HG03196 (cell line): ENCODE results near the gene TLN1.

Source experiments
- ATAC-seq: cut with Tn5 transposase; IDR thresholded peaks from one replicate; pipeline ENCODE4 v1.9.1; 2021; ENCODE audit not compliant: unreplicated experiment

TLN1 gene

DNA sequence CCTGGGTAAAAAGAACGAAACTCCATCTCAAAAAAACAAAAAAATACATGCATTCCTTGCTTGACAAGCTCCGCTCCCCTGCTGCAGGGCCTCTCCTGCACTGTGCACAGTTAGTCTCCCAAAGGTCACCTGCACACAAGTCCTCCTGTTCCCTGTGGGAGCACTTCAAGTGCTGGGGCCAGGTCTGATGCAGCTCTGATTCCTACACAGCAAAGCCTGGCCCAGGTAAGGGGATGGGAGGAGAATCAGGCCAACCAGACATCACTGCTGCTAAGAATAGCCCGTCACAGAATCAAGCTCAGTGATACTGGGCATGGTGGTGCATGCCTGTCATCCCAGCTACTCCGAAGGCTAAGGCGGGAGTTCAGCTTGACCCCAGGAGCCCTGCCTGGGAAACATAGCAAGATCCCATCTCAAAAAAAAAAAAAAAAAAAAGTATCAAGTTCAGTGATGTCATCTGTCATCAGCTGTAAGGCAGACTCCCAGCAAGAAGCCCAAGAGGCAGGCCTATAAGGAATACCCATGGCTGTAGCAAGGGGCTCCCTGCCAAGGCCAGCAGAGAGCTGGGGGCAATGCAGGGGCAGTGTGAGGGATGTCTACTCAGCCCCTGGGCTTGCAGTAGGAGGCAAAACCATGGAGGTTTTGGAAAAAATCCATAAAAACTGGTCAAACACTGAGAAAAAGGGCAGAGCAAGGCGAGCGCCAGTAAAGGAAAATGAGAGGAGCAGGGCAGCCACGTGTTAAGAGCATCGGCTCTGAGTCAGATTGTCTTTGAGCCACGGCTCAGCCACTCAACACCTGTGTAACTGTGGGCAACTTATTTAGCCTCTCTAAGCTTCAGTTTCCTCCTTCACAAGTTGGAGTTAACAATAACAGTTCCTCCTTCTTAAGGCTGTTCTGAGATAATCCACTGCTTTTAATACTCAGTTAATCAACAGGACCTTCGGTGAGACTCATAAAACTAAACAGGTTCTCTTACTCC is 45.5 kb downstream of the TLN1 start:
- no peak for ATAC-seq

DNA sequence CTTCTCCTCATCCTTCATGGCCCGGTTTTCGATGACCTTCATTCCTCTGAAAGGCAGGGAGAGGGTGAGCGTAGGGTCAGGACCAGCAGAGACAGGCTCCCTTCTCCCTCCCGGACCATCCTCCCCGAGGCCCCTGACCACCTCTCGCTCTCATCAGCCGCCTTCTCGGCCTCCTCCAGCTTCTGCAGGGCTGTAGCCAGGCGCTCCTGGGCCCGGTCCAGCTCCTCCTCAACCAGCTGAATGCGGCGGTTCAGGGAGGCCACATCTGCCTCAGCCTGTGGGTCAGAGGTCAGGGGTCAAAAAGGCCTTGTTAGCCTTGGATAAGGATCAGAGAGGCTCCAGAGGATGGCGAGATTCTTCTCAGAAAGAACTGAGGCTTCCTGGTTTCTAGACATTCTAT is 46.5 kb downstream of the TLN1 start:
- ATAC-seq, result no peak

DNA sequence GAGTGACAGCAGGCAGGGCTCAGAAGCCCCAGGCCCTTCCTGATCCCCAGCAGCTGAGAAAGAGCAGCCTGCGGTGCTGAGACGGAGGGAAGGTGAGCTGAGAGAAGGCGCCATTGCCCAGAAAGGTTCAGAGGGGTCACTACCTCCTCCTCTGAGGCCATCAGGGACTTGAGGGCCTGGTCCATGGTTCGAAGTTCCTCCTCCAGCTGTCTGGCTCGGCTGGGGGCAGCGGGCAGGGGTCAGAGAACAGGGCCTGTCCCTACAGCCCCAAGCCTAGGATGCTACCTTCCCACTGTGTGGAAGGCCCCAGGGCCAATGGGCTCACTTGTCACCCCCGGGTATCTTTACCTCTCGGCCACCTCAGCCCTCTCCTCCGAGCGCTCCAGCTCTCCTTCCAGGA is 47.1 kb downstream of the TLN1 start:
- ATAC-seq, result no peak

DNA sequence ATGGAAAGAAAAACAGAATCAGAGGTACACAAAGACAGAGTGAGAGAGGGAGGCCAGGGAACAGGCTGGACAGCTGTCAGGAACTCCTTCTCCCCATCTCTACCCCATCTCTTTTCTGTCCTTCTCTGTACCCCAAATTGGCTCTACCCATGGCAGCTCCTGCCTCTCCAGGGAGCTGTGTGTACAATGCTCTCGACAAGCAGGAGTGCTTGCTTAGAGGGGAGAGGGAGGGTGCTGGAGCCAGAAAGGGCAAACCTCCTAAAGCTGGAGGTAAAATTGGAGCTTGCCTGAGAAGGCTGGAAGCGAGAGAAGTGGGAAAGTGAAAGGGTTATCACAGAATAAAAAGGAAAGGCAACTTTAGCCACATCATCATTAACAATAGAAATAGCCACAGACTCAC is 48.7 kb downstream of the TLN1 start:
- no peak for ATAC-seq

DNA sequence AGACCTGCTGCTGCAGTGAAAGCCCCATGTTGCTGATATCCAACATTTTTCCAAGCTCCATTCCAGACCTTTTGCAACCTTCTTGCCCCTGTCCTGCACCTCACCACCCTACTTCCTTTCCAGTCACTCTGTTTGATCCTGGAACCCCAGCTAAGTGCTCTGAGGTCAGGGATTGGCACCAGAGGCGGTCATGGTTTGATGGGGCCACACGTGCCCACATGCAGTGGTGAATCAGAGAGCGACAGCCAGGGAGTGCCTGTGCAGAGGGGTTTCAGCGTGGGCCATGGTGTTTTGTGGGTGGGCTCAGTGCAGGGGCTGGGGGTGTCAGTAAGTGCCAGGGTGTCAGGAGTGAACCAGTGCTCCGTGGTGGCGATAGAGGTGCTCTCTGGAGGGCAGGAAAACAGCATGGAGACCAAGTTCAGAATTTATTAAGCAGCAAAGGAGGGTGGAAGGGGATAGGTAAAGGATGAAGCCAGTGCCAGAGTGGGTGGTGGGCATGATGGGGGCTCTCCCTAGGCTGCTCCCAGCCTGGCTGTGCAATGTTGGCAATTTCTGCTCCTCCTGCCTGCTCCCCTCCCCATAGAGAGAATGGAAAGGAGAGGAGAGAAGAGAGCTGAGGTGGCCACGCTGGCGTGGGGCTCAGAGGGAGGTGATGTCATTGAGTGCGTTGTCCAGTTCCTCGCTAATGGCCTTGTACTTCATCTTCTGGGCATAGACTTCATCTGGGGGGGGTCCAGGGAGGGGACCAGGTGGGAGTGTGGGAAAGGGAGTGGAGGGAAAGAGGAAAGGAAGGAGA is 49.3 kb downstream of the TLN1 start:
- no peak for ATAC-seq

DNA sequence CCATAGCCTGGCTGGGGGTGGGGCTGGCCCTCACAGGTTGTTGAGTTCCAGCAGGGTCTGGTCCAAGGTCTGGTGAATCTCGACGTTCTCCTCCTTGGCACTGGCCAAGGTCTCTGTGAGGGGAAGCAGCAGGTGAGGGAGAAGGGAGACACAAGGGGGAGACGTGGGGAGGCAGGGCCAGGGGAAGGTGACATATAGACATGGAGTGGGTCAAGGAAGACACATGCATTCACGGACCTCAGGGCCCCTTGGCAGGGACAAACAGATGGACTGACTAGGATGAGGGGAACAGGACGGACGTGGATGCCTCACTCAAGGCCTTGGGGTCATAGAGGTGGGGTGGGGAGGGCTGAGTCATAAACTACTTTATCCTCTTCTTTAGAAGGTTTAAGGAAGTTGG is 49.9 kb downstream of the TLN1 start:
- no peak for ATAC-seq

DNA sequence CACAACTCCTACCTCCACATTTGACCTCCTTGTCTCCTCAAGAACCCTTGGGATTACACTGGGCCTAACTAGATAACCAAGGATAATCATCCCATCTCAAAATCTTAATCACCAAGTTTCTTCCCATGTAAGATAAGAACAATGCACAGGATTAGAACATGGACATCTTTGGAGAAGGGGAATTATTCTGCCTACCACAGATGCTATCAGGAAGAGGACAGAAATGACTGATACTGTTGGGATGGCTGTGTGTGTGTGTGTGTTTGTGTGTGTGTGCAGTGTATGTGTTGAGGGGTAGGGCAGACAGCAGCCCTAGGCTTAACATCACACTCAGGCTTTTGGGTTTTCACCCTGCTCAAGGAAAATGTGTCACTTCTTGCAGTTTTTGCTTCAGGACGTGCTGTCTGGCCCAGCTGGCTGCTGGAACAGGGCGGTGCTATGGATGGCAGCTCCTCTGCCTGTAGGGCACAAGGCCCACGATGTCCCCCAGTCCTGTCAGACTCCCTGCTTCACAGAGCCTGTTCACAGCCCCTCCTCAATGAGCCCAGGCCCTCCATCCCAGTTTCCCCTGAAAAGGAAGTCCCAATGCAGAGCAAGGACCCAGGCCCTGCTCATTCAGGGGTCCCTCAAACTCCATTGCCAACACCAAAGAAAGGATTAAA is 50.5 kb downstream of the TLN1 start:
- ATAC-seq, result no peak

DNA sequence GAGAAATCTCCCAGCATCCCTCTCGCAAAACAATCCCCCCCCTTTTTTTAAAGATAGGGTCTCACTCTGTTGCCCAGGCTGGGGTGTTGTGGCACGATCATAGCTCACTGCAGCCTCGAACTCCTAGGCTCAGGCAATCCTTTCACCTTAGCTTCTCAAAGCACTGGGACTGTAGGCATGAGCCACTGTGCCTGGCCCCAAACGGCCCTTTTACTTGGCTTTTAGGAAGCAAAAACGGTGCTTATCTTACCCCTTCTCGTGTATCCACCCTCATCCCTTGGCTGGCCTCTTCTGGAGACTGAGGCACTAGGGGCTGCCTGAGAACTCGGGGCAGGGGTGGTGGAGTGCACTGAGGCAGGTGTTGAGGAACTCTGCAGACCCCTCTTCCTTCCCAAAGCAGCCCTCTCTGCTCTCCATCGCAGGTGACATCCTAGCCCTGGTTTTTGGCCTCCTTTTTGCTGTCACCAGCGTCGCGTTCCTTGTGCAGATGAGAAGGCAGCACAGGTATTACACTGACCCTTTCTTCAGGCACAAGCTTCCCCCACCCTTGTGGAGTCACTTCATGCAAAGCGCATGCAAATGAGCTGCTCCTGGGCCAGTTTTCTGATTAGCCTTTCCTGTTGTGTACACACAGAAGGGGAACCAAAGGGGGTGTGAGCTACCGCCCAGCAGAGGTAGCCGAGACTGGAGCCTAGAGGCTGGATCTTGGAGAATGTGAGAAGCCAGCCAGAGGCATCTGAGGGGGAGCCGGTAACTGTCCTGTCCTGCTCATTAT is 51.5 kb downstream of the TLN1 start:
- ATAC-seq, result no peak

DNA sequence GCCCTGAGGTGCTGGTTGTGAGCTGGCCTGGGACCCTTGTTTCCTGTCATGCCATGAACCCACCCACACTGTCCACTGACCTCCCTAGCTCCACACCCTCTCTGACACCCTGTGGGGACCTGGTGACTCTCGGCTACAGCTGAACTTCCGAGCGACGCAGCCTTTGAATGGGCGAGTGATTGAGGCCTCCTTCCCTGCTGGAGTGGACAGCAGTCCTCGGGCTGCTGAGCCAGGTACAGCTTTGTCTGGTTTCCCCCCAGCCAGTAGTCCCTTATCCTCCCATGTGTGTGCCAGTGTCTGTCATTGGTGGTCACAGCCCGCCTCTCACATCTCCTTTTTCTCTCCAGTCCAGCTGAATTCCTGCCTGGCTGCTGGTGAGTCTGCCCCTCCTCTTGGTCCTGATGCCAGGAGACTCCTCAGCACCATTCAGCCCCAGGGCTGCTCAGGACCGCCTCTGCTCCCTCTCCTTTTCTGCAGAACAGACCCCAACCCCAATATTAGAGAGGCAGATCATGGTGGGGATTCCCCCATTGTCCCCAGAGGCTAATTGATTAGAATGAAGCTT is 52.1 kb downstream of the TLN1 start:
- no peak for ATAC-seq

DNA sequence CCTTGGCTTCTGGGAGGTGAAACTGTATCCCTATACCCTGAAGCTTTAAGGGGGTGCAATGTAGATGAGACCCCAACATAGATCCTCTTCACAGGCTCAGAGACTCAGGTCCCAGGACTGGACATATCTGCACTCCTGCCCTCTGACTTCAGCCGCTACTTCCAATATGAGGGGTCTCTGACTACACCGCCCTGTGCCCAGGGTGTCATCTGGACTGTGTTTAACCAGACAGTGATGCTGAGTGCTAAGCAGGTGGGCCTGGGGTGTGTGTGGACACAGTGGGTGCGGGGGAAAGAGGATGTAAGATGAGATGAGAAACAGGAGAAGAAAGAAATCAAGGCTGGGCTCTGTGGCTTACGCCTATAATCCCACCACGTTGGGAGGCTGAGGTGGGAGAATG is 52.9 kb downstream of the TLN1 start:
- ATAC-seq, result no peak

DNA sequence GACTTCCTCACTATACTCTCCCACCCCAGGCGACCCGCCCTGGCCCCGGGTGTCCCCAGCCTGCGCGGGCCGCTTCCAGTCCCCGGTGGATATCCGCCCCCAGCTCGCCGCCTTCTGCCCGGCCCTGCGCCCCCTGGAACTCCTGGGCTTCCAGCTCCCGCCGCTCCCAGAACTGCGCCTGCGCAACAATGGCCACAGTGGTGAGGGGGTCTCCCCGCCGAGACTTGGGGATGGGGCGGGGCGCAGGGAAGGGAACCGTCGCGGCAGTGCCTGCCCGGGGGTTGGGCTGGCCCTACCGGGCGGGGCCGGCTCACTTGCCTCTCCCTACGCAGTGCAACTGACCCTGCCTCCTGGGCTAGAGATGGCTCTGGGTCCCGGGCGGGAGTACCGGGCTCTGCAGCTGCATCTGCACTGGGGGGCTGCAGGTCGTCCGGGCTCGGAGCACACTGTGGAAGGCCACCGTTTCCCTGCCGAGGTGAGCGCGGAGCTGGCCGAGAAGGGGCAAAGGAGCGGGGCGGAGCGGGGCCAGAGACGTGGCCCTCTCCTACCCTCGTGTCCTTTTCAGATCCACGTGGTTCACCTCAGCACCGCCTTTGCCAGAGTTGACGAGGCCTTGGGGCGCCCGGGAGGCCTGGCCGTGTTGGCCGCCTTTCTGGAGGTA is 56.1 kb downstream of the TLN1 start:
- ATAC-seq, result no peak

DNA sequence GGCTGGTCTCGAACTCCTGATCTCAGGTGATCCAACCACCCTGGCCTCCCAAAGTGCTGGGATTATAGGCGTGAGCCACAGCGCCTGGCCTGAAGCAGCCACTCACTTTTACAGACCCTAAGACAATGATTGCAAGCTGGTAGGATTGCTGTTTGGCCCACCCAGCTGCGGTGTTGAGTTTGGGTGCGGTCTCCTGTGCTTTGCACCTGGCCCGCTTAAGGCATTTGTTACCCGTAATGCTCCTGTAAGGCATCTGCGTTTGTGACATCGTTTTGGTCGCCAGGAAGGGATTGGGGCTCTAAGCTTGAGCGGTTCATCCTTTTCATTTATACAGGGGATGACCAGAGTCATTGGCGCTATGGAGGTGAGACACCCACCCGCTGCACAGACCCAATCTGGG is 56.8 kb downstream of the TLN1 start:
- ATAC-seq, result no peak

DNA sequence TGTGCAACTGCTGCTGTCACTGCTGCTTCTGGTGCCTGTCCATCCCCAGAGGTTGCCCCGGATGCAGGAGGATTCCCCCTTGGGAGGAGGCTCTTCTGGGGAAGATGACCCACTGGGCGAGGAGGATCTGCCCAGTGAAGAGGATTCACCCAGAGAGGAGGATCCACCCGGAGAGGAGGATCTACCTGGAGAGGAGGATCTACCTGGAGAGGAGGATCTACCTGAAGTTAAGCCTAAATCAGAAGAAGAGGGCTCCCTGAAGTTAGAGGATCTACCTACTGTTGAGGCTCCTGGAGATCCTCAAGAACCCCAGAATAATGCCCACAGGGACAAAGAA is 58.0 kb downstream of the TLN1 start:
- no peak for ATAC-seq

DNA sequence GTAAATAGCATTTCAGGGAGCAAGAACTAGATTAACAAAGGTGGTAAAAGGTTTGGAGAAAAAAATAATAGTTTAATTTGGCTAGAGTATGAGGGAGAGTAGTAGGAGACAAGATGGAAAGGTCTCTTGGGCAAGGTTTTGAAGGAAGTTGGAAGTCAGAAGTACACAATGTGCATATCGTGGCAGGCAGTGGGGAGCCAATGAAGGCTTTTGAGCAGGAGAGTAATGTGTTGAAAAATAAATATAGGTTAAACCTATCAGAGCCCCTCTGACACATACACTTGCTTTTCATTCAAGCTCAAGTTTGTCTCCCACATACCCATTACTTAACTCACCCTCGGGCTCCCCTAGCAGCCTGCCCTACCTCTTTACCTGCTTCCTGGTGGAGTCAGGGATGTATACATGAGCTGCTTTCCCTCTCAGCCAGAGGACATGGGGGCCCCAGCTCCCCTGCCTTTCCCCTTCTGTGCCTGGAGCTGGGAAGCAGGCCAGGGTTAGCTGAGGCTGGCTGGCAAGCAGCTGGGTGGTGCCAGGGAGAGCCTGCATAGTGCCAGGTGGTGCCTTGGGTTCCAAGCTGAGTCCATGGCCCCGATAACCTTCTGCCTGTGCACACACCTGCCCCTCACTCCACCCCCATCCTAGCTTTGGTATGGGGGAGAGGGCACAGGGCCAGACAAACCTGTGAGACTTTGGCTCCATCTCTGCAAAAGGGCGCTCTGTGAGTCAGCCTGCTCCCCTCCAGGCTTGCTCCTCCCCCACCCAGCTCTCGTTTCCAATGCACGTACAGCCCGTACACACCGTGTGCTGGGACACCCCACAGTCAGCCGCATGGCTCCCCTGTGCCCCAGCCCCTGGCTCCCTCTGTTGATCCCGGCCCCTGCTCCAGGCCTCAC is 58.6 kb downstream of the TLN1 start, which contains the start of gene CA9:
TSS of gene CA9 (plus strand) at position 797 of the 893 bp plus-strand sequence. CDS start at position 829, 32 bp downstream.
- no peak for ATAC-seq

DNA sequence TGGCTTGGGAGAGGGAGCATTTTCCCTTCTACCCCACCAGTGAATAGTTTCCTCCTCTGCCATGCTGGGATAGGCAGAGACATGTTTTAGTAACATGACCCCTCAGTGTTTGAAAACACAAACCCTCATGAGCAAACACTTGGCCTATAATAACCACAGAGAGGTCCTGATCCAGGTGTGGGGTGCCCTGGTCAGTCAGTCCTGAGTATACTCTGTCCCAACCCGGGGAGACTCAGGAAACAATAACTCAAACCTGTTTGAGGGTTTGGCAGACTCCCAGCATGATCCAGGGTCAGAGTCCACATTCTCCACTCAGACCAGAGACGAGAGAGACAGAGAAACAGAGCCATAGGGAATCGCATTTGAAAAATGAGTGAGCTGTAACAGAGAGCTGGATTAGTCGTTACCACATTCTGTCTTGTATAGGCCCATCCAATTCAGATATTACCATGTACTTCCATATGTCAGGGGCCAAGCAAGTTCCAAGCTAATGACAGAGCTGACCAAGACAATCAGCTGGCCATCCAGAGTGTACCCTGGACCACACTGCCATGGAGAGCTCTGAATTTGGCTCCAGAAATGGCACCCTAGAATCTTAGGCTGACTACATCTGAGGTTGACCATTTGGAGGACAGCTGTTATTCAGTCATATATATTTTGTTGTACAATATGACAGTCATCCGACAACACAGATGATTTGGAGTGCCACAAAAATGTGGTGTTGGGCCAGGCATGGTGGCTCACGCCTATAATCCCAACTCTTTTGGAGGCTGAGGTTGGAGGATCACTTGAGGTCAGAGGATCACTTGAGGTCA is 62.5 kb downstream of the TLN1 start:
- ATAC-seq, result no peak

DNA sequence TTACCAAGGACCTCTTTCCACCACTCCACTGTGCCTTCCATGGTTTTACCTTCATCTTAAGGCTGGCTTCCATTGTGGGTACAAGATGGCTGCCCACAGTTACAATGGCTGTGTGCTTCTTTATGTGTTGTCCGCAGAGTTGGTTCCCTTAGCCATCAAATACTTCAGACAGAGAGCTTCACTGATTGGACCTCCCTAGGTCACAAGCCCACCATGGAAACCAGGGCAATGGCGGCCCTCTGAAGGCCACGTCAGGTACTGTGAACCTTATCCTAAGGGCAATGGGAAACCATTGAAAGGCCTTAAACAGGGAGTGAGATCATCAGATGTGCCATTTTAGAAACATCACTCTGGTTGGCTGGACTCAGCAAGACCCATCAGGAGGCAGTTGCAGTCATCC is 64.1 kb downstream of the TLN1 start:
- no peak for ATAC-seq

DNA sequence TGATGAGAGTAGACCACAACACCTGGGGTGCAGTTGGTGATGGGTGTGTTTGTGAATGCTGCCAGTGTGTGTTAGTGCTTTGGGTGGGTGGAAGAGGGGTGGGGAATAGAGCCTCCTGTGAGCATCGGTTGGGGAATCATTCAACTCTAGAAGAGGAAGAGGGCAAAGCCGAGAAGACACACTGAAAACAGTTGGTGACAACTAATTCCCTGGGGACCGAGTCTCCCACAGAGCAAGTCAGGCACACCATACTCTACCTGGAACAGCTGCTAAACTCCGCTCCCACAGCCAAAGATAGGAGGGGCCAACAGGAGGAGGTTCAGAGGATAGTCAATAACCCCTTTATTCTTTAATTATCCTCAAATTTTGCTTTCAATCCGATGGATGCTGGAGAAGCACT is 65.4 kb downstream of the TLN1 start:
- ATAC-seq, result no peak

DNA sequence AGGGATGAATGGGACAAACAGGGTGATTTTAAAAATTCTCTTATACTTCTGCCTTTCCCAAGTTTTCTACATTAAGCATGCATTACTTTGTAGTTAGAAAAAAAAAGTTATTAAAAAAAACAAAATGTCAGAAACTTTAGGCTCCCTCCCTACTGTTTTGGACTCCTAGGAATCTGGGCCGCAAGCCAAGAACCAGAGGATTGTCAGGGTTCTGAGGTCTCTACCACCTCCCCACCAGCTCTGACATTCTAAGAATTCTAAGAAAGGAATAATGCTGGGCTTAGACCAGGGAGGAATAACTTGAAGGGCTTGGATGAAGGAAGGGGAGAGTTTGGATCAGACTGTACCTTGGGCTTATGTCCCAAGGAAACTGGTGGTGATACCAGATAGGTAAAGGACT is 66.0 kb downstream of the TLN1 start:
- ATAC-seq, result no peak
